GM12878 (cell line): ENCODE measurements around the gene INSIG2. TPM values are rescaled to one million over a fixed set of nuclear protein-coding genes. Genes with fewer than 3 reads are reported as not detected.

ENCODE experiments used
- ASH2L ChIP-seq: fragments of 300-600, 200-600 bp; sonication (generic); IDR thresholded peaks from 2 replicates; pipeline ENCODE4 v1.6.1; 2017; ENCODE audit warnings: low read depth, mild to moderate bottlenecking, borderline replicate concordance
- ATF3 ChIP-seq: IDR thresholded peaks from 2 replicates; pipeline ENCODE4 v1.6.1; 2011; ENCODE audit warnings: low read depth, mild to moderate bottlenecking, low read length, moderate library complexity, borderline replicate concordance; ENCODE audit errors: extremely low read depth
- ATF7 ChIP-seq: fragments of 450-650 bp; IDR thresholded peaks from 2 replicates; pipeline ENCODE4 v1.6.1; 2016; ENCODE audit warnings: low read depth, mild to moderate bottlenecking
- CEBPB ChIP-seq, 2 experiments: fragments of 150-350 bp in 1 of 2; IDR thresholded peaks; 2 replicates each; pipeline ENCODE4 v1.6.1; 2012 to 2014; ENCODE audit warnings: low read depth in 2 of 2, low read length in 2 of 2, borderline replicate concordance in 1 of 2, inconsistent platforms in 1 of 2
- CUX1 ChIP-seq: IDR thresholded peaks from 2 replicates; pipeline ENCODE4 v1.6.1; 2012; ENCODE audit warnings: improper control_type of control experiment, low read depth, low read length; ENCODE audit not compliant: insufficient replicate concordance
- DPF2 ChIP-seq: fragments of 450-650 bp; IDR thresholded peaks from 2 replicates; pipeline ENCODE4 v1.6.1; 2017; ENCODE audit warnings: mild to moderate bottlenecking
- EED ChIP-seq: sonication (generic); IDR thresholded peaks from 2 replicates; pipeline ENCODE4 v1.6.1; 2016; ENCODE audit warnings: antibody characterized with exemption, low read depth
- ETV6 ChIP-seq, 2 experiments: fragments of 450-650 bp in 1 of 2; IDR thresholded peaks in 1 of 2; conservative IDR thresholded peaks in 1 of 2; 2 replicates each; pipeline ENCODE4 v1.6.1; 2014; ENCODE audit warnings: antibody characterized with exemption in 1 of 2, borderline replicate concordance in 1 of 2, low read depth in 1 of 2, mild to moderate bottlenecking in 1 of 2, moderate library complexity in 1 of 2
- GABPA ChIP-seq: IDR thresholded peaks from 2 replicates; pipeline ENCODE4 v1.6.1; 2014; ENCODE audit warnings: antibody characterized with exemption, low read depth, mild to moderate bottlenecking, inconsistent platforms
- HDAC2 ChIP-seq: fragments of 200-600 bp; sonication (generic); IDR thresholded peaks from 2 replicates; pipeline ENCODE4 v1.6.1; 2017
- IKZF2 ChIP-seq, 2 experiments: fragments of 450-650 bp; IDR thresholded peaks; 2 replicates each; pipeline ENCODE4 v1.6.1; 2017; ENCODE audit warnings: mild to moderate bottlenecking in 2 of 2, moderate library complexity in 2 of 2
- IRF4 ChIP-seq: IDR thresholded peaks from 2 replicates; pipeline ENCODE4 v1.6.1; 2011; ENCODE audit warnings: low read depth, low read length
- NFIC ChIP-seq: IDR thresholded peaks from 2 replicates; pipeline ENCODE4 v1.6.1; 2012; ENCODE audit warnings: low read depth, mild to moderate bottlenecking, inconsistent platforms, low read length, moderate library complexity
- NR2F1 ChIP-seq: fragments of 450-650 bp; conservative IDR thresholded peaks from 2 replicates; pipeline ENCODE4 v1.6.1; 2017; ENCODE audit warnings: mild to moderate bottlenecking
- PAX5 ChIP-seq: IDR thresholded peaks from 2 replicates; pipeline ENCODE4 v1.6.1; 2011; ENCODE audit warnings: low read depth, low read length, borderline replicate concordance
- SPI1 ChIP-seq: IDR thresholded peaks from 2 replicates; pipeline ENCODE4 v1.6.1; 2011; ENCODE audit warnings: low read depth, mild to moderate bottlenecking, low read length, moderate library complexity, borderline replicate concordance; ENCODE audit not compliant: insufficient read depth
- TBL1XR1 ChIP-seq: IDR thresholded peaks from 2 replicates; pipeline ENCODE4 v1.6.1; 2012; ENCODE audit warnings: low read depth, low read length, improper control_type of control experiment
- ZBED1 ChIP-seq: IDR thresholded peaks from 2 replicates; pipeline ENCODE4 v1.6.1; 2016; ENCODE audit warnings: borderline replicate concordance
- ZNF592 ChIP-seq: fragments of 450-650 bp; IDR thresholded peaks from 2 replicates; pipeline ENCODE4 v1.6.1; 2017; ENCODE audit warnings: mild to moderate bottlenecking, moderate library complexity
- polyA plus RNA-seq, 11 experiments: library from polyadenylated mRNA; depleted of rRNA in 4 of 11; unstranded in 6 of 11; stranded (reverse) in 5 of 11; fragments of >200 nt; fragmentation: Nextera tagmentation in 4 of 11; fragmentation: Illumina TruSeq in 1 of 11; extraction: Ambion mirVana in 4 of 11; extraction: Trizol in 1 of 11; gene quantifications; 1 replicate in 1 of 11; 2 replicates in 10 of 11; pipeline versions ENCODE4 v1.2.1 to v1.2.3, GENCODE V29; 2011 to 2016; ENCODE audit warnings: inconsistent platforms in 2 of 11, missing spikeins in 2 of 11, low read depth in 1 of 11
- total RNA-seq, 4 experiments: library from RNA; depleted of rRNA in 3 of 4; stranded (reverse); fragments of >200 nt in 3 of 4; fragmentation: Illumina TruSeq in 1 of 4; extraction: Trizol in 1 of 4; gene quantifications; 2 replicates each; pipeline versions ENCODE4 v1.2.1 to v1.2.3, GENCODE V29; 2013 to 2021

Gene INSIG2
- total and polyA plus RNA-seq, 10 of the 15 experiments (the other 5 are each of a cell fraction or from before 2014, with no cell fraction given) = 4.9 to 92.7 (median 12.0) TPM

- peak; percentile 96 for TF ChIP-seq SPI1
- TF ChIP-seq ASH2L = no peak
- peak; percentile 91 for TF ChIP-seq IRF4
- TF ChIP-seq EED = no peak
- no peak for TF ChIP-seq NR2F1
- TF ChIP-seq ATF3 = no peak
- TF ChIP-seq PAX5 = peak; percentile 55; the same call in 1 of the 2 replicates
- TF ChIP-seq ZBED1 = no peak
- TF ChIP-seq HDAC2 = no peak
- 0 out of 2 replicates have a peak, but pooled peaks have one; percentile 25 for TF ChIP-seq TBL1XR1
- TF ChIP-seq DPF2 = 0 out of 2 replicates have a peak, but pooled peaks have one; percentile 51
- TF ChIP-seq CUX1 = no peak
- peak; percentile 38; the same call in 1 of the 2 replicates for TF ChIP-seq ATF7
- TF ChIP-seq ETV6 (conservative IDR thresholded peaks at IDR 0.05 in 1 of 2, IDR thresholded peaks at IDR 0.05 in 1 of 2; ENCODE audit: borderline replicate concordance in 1 of 2, low read depth in 1 of 2) = peak in 1 of 2 experiments; percentile 75; a peak in 2 of 4 replicates
- TF ChIP-seq CEBPB (IDR thresholded peaks at IDR 0.05; ENCODE audit: borderline replicate concordance in 1 of 2, low read depth in 2 of 2, low read length in 2 of 2) = no peak
- peak; percentile 77 for TF ChIP-seq NFIC
- no peak for TF ChIP-seq GABPA
- TF ChIP-seq IKZF2 (IDR thresholded peaks at IDR 0.05) = peak; percentile 21 to 25; a peak in 2 of 4 replicates
- no peak for TF ChIP-seq ZNF592
Observed at GRCh38 chr2:118103951-118104940, 16.0 kb downstream of the INSIG2 start (continued).
